Gastroesophageal sphincter (tissue), 4 donors: Measurements from ENCODE around the gene ACSF2. TPM values are rescaled to one million over a fixed set of nuclear protein-coding genes. Genes with fewer than 3 reads are reported as not detected.

Experiments
- ATAC-seq: fragments of 150-250 bp; one replicate; pipeline ENCODE4 v1.9.1; 2016; ENCODE audit warnings: mild to moderate bottlenecking, moderate library complexity
- H3K27ac ChIP-seq, 4 donors: fragments of 200-600 bp; sonication (generic) in 3 of 4; 1 replicate in 3 of 4; 2 replicates in 1 of 4; pipeline ENCODE4 v1.5.1; 2016 to 2019
- H3K27me3 ChIP-seq: fragments of 200-600 bp; sonication (generic); one replicate; pipeline ENCODE4 v1.5.1; 2019
- H3K36me3 ChIP-seq, 2 donors: fragments of 200-600 bp; sonication (generic); one replicate each; pipeline ENCODE4 v1.5.1; 2019; ENCODE audit warnings: control low read depth in 1 of 2
- H3K4me1 ChIP-seq, 3 donors: fragments of 200-600 bp; sonication (generic); 1 replicate in 2 of 3; 2 replicates in 1 of 3; pipeline ENCODE4 v1.5.1; 2016 to 2019; ENCODE audit warnings: control low read depth in 2 of 3
- H3K4me3 ChIP-seq, 2 donors: fragments of 200-600 bp; sonication (generic); one replicate each; pipeline ENCODE4 v1.5.1; 2019; ENCODE audit warnings: mild to moderate bottlenecking in 1 of 2, moderate library complexity in 1 of 2
- H3K9me3 ChIP-seq, 3 donors: fragments of 200-600 bp; sonication (generic); one replicate each; pipeline ENCODE4 v1.5.1; 2017 to 2019; ENCODE audit warnings: control low read depth in 2 of 3
- CTCF ChIP-seq, 4 experiments: fragments of 200-600 bp in 2 of 4; fragments of 450-650 bp in 2 of 4; sonication (generic) in 1 of 4; IDR thresholded peaks; one replicate each; pipeline ENCODE4 v1.5.1; 2017 to 2019; ENCODE audit warnings: antibody characterized with exemption in 4 of 4, mild to moderate bottlenecking in 2 of 4, moderate library complexity in 2 of 4
- EP300 ChIP-seq: sonication (generic); formaldehyde crosslinking; IDR thresholded peaks from one replicate; pipeline ENCODE4 v1.6.1; 2017; ENCODE audit warnings: antibody characterized with exemption, mild to moderate bottlenecking
- POLR2A ChIP-seq, 2 donors: fragments of 450-650 bp; IDR thresholded peaks; one replicate each; pipeline ENCODE4 v1.6.1; 2017; ENCODE audit warnings: antibody characterized with exemption in 2 of 2, mild to moderate bottlenecking in 2 of 2, moderate library complexity in 1 of 2
- POLR2AphosphoS5 ChIP-seq: sonication (generic); formaldehyde crosslinking; IDR thresholded peaks from one replicate; pipeline ENCODE4 v1.6.1; 2017; ENCODE audit warnings: antibody characterized with exemption
- WGBS, 2 donors: methylation state at CpG; one replicate each; pipeline ENCODE4 v1.1.5; 2018; ENCODE audit warnings: low coverage in 1 of 2; 5-methylcytosine and 5-hydroxymethylcytosine counted together
- total RNA-seq, 4 donors: library from RNA; depleted of rRNA; stranded (reverse); fragments of >200 nt; gene quantifications; one replicate each; pipeline ENCODE4 v1.1.0, GENCODE V29; 2016

Gene ACSF2
- total RNA-seq, 4 donors from 2014 or later, result 11.5 to 23.3 (median 16.1) TPM

GRCh38 chr17:50519141-50519834 is 93.3 kb downstream of the ACSF2 start:
- no peaks in the 10 kb centered on the region for H3K36me3 ChIP-seq
- WGBS, 2 donors, result no CpG with 5 or more reads among the region's 8 CpGs
- H3K27ac ChIP-seq, result no peak overlapping the region
- no peaks in the 10 kb centered on the region for H3K27me3 ChIP-seq
- TF ChIP-seq POLR2AphosphoS5 (no peak), CTCF (IDR thresholded peaks at IDR 0.05) (no peak), EP300 (no peak), POLR2A (IDR thresholded peaks at IDR 0.05) (no peak)
- peaks cover 0 to 11% (median 0%) of the 10 kb centered on the region in 3 donors for H3K4me1 ChIP-seq
- no peaks in the 10 kb centered on the region for H3K9me3 ChIP-seq
- no peak for ATAC-seq
- no peak overlapping the region for H3K4me3 ChIP-seq

- ATAC-seq, result no peak
- Histone ChIP-seq H3K27ac (no peak overlapping the region), H3K4me3 (no peak overlapping the region), H3K27me3 (no peaks in the 10 kb centered on the region), H3K36me3 (no peaks in the 10 kb centered on the region), H3K9me3 (no peaks in the 10 kb centered on the region), H3K4me1 (no peaks in the 10 kb centered on the region)
- WGBS, 2 donors, result 57 to 89% methylated on average over 1 to 2 of the region's 2 CpGs
- TF ChIP-seq POLR2A (IDR thresholded peaks at IDR 0.05) (no peak), POLR2AphosphoS5 (no peak), CTCF (IDR thresholded peaks at IDR 0.05) (no peak), EP300 (no peak)
Measured at GRCh38 chr17:50520483-50520882, 94.5 kb downstream of the ACSF2 start.

- no peaks in the 10 kb centered on the region for H3K9me3 ChIP-seq
- H3K36me3 ChIP-seq, result no peaks in the 10 kb centered on the region
- no peaks in the 10 kb centered on the region for H3K27me3 ChIP-seq
- H3K27ac ChIP-seq, result no peak overlapping the region
- no CpG with 5 or more reads among the region's 2 CpGs for WGBS, 2 donors
- TF ChIP-seq CTCF (IDR thresholded peaks at IDR 0.05) (no peak), POLR2A (IDR thresholded peaks at IDR 0.05) (no peak), EP300 (no peak), POLR2AphosphoS5 (no peak)
- ATAC-seq, result no peak
- no peaks in the 10 kb centered on the region for H3K4me1 ChIP-seq
- no peak overlapping the region for H3K4me3 ChIP-seq
Measured at GRCh38 chr17:50521514-50521913, 95.5 kb downstream of the ACSF2 start.

- TF ChIP-seq POLR2A (IDR thresholded peaks at IDR 0.05) (no peak), EP300 (no peak), POLR2AphosphoS5 (no peak), CTCF (IDR thresholded peaks at IDR 0.05) (no peak)
- H3K9me3 ChIP-seq, result no peaks in the 10 kb centered on the region
- no peaks in the 10 kb centered on the region for H3K36me3 ChIP-seq
- H3K27me3 ChIP-seq, result no peaks in the 10 kb centered on the region
- H3K27ac ChIP-seq, result no peak overlapping the region
- H3K4me1 ChIP-seq, result no peaks in the 10 kb centered on the region
- WGBS, 2 donors, result 86 to 98% methylated on average over 5 to 7 of the region's 10 CpGs
- H3K4me3 ChIP-seq, result no peak overlapping the region
- ATAC-seq, result no peak
Measured at GRCh38 chr17:50522766-50523165, 96.7 kb downstream of the ACSF2 start.

- Histone ChIP-seq H3K4me3 (no peak overlapping the region), H3K36me3 (no peaks in the 10 kb centered on the region), H3K27ac (no peak overlapping the region), H3K4me1 (no peaks in the 10 kb centered on the region), H3K9me3 (no peaks in the 10 kb centered on the region), H3K27me3 (peaks cover 4% of the 10 kb centered on the region)
- no peak for ATAC-seq
- WGBS, 2 donors, result 100% methylated on average over 1 of the region's 2 CpGs; no CpG with 5 or more reads in 1 of the 2 donors
- no peak for TF ChIP-seq POLR2AphosphoS5
- no peak for TF ChIP-seq EP300
- no peak for TF ChIP-seq POLR2A (IDR thresholded peaks at IDR 0.05)
- no peak for TF ChIP-seq CTCF (IDR thresholded peaks at IDR 0.05)
Measured at GRCh38 chr17:50523208-50523607, 97.2 kb downstream of the ACSF2 start.
